ENCODE results near the gene DPM2.

Gene DPM2, protein sequence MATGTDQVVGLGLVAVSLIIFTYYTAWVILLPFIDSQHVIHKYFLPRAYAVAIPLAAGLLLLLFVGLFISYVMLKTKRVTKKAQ

DNA sequence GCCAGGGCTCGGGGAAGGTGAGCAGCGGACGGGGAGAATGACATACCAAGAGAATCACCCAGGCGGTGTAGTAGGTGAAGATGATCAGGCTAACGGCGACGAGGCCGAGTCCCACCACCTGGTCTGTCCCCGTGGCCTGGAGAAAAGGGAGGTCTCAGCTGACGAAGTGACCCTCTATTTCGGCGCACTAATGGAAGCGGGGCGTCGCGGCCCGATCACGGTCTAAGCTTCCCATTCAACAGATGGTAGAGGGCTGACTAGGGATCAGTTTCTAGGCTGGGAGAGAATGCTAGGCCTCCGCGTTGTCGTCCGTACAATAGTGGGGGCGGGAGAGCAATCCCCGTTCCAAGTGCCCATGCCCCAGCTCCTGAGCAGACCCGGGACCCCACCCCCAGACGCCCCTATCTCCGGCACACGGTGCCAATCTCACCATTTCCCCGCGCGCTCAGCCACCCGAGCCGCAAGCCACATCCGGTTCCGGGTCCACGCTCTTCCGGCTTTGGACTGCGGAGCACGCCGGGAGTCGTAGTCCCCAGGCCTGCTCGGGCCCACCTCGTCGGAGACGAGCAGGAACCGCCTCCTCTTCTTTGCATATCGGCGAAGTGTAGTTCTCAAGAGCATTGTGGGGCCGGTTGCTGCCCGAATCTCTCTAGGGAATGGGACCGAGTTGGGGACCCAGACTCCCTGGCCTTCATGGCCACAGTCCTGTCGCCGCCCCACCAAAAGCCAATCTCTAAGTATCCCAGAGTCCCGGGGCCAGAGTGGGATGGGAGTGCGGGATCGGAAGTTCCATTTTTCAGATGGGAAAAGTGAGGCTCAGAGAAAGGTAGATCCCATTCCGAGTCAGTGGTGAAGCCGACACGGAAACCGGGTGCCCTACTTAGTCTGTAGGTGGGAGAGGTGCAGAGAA, at the start of gene DPM2:
TSS of gene DPM2 (minus strand) at position 467 of the 910 bp plus-strand sequence. CDS start at position 433, 34 bp downstream.
- peak; percentile 87 for DNase-seq (ENCODE audit: low spot score)

DNA sequence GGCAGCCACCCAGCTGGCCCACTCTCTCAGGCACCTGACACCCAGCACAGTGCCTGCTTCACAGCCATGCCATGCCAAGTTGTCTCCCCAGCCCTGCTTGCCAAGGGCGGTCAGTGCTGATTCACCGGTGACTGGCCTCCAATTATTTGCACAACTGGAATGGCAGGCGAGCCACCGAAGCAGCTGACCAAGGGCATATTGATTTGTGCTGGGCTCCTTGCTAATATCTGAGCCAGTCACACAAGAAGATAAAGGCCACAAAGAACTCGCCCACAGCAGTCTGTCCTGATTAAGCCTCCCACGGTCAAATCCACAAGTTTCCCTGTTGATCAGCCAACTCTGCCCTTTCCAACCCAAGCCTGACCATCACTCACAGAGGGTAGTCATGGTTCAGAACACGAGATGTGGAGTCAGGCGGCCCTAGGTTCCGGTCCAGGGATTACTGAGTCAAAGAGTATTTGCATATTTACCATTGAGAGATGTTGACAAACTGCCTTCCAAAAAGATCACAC, 49.5 kb upstream of the DPM2 start:
- DNase-seq (ENCODE audit: low spot score), result no peak

DNA sequence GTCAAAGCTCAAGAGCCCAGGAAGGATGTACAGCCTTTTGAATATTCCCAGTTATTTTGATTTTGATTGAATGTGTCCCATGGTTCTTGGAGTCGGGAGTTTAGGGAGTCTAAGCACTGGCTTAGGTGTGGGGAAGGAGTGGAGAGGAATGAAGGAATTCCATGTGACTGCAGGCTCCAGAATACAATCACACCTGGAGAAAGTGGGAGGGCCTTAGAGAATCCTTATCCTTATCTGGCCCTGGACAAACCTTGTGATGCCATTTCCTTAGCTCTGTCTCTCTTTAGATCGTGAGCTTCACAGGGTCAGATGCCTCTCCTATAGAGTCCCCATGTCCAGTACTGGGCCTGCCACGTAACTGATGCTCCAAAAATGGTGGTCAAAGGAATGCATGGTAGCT, 47.4 kb upstream of the DPM2 start:
- no peak for DNase-seq (ENCODE audit: low spot score)

DNA sequence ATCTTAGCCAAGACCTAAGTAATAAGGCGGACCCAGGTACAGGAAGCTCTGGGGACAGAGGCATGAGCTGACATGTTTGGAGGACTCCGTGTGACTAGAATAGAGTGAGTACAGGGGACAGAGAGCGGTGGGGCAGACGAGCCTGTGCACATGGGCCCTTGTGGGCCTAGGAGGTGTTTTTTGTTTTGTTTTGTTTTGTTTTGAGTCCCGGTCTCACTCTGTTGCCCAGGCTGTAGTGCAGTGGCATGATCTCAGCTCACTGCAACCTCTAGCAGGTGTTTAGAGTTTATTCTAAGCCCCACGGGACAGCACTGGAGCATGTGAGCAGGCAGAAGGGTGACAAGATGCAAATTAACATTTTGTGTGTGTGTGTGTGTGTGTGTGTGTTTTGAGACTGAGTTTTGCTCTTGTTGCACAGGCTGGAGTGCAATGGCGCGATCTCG, 46.2 kb upstream of the DPM2 start:
- no peak for DNase-seq (ENCODE audit: low spot score)

DNA sequence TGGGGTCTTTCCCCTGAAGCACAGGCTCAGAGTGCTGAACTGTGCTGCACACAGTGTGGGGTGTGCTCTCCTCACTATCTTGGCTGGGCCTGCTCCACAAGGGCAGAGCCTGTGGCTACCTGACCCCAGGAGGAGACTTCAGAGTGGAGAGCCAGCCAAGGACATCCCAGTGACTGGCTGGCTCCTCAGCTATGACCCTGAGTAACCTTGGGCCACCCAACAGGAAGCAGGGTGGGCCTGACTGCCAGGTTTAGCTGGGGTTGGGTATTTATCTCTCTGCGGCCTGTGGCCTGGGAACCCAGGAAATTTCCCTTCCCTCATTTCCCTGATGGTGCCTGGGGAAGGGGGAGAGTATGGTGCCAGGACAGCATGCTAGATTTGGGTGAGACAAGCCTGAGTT, 45.3 kb upstream of the DPM2 start:
- no peak for DNase-seq (ENCODE audit: low spot score)

DNA sequence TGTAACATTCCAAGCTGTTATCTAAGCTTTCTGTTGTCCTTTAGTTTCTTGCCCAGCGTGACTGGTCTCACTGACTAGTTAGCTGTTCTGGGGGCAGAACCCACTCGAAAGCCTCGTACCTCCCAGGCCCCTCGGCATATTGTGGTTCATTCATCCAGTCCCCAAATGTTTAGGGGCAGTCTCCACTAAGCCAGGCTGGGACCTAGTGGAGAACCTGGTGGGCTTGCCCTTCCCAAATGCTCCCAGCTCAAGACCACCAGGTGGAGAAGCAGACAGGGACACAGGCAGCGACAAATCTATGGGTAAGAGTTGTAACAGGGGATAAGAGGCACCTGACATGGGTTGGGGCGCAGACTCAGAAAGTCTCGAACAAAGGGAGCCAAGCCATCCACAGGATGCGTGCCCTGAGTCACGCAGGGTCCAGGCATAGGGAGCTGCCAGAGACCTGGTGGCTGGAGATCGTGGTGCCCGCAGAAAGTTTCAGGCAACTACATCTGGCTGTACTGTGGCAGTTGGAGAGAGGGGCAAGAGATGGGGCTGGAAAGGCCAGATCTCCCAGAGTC, 44.0 kb upstream of the DPM2 start:
- DNase-seq (ENCODE audit: low spot score), result no peak

DNA sequence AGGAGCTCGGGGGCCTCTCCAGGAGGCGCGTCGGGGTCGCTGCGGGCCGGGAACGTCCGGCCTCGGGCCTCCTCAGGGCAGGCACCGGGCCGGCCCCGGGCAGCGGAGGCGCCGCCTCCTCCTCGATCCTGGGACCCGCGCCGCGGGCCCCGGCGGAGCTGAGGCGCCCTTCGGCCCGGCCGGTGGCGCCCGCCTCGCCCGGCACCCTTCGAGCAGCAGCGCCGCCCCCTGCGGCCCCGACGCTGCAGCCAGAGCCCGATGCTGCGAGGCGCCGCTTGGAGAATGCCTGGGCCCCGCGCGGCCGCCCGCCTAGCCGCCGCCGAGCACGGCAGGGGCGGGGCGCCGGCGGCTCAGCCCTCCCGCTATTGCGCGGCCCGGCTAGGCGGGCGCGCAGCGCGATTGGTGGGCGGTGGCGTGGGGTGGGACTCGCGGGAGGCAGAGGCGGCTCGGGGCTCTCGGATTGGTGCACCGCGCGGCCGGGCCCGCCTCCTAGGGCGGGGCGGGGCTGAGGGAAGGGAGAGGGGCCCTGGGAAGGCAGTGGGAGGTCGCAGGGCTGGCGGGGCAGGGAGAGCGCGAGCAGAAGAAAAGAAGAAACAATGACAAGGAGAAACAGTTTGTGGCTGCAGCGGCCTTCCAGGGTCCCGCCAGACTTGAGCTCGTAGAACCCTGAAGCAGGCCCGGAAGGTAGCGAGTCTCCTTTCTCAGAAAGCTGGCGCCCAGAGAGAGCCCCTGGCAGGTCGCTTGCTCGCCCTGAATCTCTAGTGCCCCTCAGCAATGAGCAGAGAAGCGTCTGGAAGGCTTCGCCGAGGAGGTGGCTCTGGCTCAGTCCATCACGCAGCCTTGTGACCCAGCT, 43.3 kb upstream of the DPM2 start, which contains the start of gene EEIG1:
TSS of gene EEIG1 (minus strand) at position 284 of the 853 bp plus-strand sequence. CDS start 852 bp downstream, outside the sequence.
- DNase-seq (ENCODE audit: low spot score), result peak; percentile 98

DNA sequence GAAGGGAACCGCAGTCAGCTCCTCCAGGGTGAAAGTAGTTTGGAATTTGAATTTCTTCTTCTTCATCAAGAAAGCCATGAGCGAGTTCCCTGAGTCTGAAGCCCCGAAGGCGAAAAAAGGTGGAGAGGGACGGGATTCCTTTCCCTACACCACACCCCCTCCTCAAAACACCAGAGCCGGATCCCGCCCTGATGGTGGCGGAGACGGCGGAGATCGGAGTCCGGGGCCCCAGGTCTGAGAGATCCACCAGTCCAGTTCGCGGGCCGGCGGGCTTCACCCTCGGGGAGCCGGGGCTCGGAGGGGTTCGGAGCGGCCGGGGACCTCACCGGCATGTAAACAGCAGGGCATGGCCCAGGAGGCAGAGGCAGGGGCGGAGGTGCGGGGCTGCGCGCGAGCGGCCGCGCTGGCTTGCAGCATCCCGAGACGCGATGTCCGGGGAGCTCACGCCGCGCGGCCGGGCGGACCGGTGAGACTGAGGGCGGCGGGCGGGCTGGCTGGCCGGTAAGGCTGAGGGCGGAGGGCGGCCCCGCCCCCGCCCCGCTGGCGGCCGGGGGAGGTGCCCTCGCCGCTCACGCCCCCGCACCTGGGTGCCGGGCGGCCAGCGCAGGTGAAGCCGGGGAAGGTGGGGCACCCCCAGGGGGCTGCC, 42.5 kb upstream of the DPM2 start:
- peak; percentile 75 for DNase-seq (ENCODE audit: low spot score)

DNA sequence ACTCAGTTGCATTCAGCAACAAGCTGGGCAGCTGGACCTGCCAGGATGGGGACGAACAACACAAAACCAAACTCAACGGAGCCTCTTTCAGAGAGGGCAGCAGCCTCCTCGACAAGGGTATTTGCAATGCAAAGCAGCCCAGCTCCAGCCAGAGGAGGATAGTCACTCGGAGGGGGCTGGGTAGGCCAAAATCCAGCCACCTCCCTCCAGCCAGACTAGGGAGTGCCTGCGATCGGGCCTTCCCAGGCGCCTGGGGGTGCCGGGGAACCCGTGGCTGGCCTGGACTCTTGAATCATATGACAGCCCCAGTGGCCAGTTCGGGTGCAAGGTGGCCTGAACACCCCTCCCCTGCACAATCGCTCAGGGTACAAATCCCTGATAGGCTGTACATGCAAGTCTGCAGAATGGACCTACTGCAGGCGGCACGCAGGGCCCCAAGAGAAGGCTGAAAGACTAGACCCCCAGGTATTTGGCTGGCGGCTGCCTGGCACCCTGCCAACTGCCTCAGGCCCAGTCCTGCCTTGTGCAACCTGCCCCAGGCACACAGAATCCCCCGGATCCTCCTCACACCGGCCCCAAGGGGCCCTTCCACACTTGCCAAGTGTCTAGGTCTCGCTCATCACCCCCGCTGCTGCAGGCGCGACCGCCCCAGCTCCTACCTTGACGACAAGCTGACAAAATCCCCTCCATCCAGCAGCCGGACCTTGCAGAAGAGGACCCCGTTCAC, 41.8 kb upstream of the DPM2 start:
- no peak for DNase-seq (ENCODE audit: low spot score)

DNA sequence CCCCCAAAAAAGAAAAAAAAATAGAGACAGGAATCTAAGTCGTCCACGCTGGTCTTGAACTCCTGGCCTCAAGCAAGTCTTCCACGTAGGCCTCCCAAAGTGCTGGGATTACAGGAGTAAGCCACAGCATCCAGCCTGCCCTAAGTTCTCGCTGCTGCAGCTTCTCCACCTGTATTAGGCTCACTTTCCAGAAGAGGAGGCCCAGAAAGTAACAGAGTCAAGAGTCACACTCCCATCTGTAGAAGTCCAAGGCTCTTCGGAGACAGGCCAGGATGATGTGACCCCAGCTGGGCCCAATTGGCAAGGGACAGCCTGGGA, 41.3 kb upstream of the DPM2 start:
- no peak for DNase-seq (ENCODE audit: low spot score)

DNA sequence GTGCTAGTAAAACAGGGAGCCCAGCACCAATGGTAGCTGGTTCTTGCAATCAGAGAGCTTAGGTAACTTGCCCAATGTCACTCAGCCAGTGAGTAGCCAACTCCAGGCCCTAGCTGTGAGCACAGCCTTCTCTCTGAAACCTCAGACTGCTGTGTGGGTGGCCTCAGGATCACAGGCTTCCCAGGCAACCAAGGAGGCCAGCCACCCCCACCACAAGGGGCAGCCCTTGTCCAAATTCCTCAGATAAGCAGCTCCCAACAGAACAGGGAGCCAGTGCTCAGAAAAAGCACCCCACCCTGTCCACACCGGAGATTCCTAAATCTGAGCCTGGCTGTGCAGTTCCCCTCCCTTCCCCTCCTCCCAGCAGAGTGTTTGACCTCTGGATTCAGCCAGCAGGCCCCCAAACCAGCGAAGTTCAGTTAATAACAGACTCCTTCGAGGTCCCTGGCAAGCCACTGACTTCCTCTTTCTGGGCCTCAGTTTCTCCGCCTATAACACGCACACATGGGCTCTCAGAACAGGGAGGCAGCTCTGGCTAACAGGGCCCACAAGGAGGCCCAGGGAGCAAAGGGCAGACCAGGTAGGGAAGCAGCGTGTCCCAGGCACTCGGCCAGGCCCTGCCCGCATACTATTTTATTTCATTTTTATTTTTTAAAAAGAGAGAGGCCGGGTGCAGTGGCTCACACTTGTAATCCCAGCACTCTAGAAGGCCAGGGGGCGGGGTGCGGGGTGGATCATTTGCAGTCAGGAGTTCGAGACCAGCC, 40.4 kb upstream of the DPM2 start:
- DNase-seq (ENCODE audit: low spot score), result no peak

DNA sequence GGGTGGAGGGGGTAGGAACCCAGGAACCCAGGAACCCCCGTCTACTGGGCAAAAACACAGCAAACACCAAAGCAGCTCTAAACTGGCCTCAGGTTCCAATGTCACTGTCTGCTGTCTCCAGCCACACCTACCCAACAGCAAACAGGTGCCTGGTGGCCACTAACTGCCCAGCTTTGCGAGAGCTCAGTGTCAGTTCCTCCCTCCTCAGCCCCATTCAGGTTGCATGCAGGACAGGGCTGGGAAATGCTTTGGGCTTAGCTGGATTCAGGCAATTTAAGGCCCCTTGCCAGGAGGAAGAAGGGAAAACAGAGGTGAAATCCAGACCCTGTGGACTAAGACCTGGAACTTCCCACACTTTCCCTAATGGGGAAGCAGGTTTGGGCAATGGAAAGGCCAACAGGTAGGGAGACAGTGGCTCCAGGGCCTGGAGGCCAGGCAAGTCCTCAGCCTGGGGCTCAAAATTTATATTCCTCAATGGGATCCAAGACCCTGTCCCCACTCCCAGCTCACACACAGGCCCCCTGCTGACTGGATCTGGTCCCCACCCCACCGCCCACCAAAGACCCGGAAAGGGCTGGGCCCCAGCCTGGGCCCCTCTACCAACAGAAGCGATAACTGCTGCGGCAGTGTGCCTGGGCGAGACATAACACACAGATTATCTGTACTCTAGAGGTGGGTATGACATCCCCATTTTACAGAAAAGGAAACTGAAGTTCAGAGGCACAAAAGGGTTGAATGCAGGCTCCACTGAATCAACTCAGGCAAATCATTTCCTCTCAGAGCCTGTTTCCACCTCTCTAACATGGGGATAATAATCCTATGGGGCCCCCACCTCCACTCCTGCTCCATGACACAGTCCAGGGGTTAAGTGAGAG, 39.6 kb upstream of the DPM2 start:
- DNase-seq (ENCODE audit: low spot score), result no peak

DNA sequence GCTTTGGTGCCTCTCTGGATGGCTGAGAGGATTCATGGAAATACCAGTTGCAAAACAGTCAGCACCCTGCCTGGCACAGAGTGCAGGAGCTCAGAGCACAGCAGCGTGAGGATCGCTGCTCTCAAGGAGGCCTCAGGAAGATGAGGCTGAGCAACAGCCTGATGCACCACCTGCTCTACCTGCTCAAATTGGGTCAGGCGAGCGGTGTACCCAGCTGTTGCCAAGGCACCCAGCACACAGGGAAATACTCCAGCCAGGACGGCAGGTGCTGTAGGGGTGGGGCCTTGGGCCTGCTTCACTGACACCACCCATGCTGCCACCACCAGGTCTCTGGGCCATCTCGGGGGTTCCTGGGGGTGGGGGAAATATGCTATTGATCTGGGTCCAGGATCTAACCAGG, 38.8 kb upstream of the DPM2 start:
- no peak for DNase-seq (ENCODE audit: low spot score)

DNA sequence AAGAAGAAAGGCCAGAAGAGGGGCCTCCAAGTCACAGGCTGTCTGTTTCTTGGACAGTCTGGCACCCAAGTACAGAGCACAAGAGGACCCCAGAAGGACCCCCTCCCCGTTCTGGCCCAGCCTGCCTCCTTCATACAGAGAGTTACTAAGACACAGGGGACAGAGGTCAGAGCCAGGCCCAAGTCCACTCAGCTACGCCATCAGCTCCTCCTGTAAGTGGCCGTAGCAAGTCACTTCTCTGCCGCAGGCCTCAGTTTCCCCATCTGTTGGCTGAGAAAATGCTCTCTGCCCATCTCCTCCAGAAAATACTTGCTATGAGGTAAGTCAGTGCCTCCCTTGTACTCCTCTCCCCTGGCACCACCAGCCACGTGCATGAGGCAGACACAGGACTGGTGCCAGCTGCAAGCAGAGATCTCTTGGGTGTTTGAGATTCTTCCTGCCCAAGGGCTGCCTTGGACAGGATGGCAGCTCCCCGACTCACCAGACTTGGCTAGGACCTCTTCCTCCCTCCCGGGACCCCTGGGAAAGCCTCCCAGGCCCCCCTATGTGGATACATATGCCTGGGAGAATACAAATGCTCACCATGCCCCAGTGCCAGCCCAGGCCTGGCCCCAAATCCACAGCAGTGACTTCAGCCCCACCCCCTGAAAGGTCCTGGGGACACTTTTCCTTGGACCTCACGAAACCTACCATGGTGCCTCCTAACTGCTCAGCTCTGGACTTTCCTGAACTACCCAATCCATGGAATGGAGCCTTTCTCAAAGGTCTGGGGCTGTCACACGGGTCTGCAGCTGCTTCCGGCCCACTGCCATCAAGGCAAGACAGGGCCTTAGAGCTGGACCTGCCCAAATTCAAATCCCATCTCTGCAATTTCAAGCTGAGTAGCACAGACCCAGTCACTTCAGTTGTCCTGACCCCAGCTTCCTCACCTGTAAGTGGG, 38.0 kb upstream of the DPM2 start:
- no peak for DNase-seq (ENCODE audit: low spot score)

DNA sequence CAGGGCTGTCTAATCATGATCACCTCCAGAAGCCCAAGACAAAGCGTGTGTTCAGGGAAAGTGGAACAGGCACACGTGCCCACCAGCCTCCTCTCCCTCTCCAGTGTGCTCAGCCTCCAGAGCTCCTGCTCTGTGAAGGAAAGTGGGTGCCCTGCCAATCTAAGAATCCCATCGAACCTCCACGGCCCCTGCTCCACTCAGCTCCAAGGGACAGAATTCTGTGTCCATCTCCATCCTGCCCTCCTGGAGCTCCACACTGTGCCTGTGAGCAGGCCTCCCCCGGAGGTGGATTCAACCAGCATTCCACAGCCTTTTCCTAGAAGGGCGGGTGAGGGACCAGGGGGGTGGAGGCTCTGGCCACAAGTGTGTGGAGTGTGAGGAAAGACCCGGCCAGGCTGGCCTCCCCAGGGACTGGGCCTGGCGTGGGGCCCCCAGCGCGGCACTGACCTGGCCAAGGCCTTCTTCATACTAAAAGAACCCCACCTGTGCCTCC, 37.2 kb upstream of the DPM2 start:
- DNase-seq (ENCODE audit: low spot score), result no peak

DNA sequence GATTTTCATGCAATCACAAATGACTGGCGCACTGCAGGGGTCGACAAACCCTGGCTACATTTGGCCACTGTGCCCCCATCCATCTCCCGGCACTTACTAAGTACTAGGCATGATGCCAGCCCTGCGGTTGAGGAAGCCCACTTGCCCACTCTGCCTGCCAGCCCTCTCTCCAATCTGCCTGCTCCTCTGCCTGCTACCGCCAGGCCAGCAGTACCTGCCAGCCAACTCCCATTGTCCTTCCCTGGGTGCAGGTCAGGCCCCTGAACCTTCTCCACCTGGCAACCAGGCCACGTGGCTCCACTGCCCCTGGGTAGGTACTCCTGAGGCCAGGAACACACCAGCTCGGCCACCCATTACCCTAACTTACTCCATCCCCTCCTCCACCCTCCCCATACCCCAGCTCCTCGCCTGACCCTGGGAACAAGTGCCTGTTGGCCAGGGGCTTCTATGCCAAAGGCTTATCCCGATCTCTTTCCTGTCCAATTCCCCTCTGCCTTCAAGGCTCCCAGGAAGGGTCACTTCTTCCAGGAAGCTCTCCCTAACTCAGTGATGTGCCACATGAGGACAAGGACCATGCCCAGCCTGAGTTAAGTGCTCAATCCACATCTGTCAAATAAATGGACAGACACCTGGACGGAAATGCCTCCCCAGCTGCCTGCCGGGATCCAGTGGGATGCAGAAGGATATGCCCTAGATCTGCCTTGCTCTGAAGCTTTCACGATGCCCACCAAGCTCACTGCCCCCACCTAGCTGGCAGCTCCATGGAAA, 36.5 kb upstream of the DPM2 start:
- no peak for DNase-seq (ENCODE audit: low spot score)
